Osteoblast (primary cell): ENCODE measurements around the gene SAMD4A. TPM values are rescaled to one million over a fixed set of nuclear protein-coding genes. Genes with fewer than 3 reads are reported as not detected.
A peak's percentile ranks its signal among the peaks of the same experiment; 100 is the strongest.

Experiments
- DNase-seq: peaks from one replicate; pipeline ENCODE4 v3.0.0; 2011; ENCODE audit warnings: low spot score, mixed read lengths; ENCODE audit not compliant: insufficient read length; ENCODE audit errors: missing footprints
- H2AFZ ChIP-seq: 2 replicates; pipeline ENCODE4 v1.6.0; 2011; ENCODE audit warnings: mild to moderate bottlenecking, low read length
- H3K27ac ChIP-seq: 2 replicates; pipeline ENCODE4 v1.5.1; 2011; ENCODE audit warnings: mild to moderate bottlenecking, low read depth, low read length, moderate library complexity
- H3K27me3 ChIP-seq: 2 replicates; pipeline ENCODE4 v1.6.0; 2012; ENCODE audit warnings: mild to moderate bottlenecking, control low read depth, inconsistent platforms, low read length, moderate library complexity; ENCODE audit not compliant: insufficient read depth
- H3K36me3 ChIP-seq: 2 replicates; pipeline ENCODE4 v1.5.1; 2011; ENCODE audit warnings: mild to moderate bottlenecking, low read length, control low read depth, moderate library complexity; ENCODE audit not compliant: insufficient read depth
- H3K4me1 ChIP-seq: 2 replicates; pipeline ENCODE4 v1.5.1; 2011; ENCODE audit warnings: mild to moderate bottlenecking, low read length, control low read depth, moderate library complexity; ENCODE audit not compliant: insufficient read depth
- H3K4me2 ChIP-seq: 2 replicates; pipeline ENCODE4 v1.6.0; 2011; ENCODE audit warnings: mild to moderate bottlenecking, low read length; ENCODE audit not compliant: insufficient read depth
- H3K4me3 ChIP-seq: fragments of 200-600 bp; sonication (generic); 3 replicates; pipeline ENCODE4 v1.5.1; 2012; ENCODE audit warnings: mild to moderate bottlenecking, low read length, inconsistent platforms; ENCODE audit not compliant: insufficient read depth
- H3K79me2 ChIP-seq: 2 replicates; pipeline ENCODE4 v1.6.0; 2012; ENCODE audit warnings: mild to moderate bottlenecking, low read length, control low read depth, inconsistent platforms; ENCODE audit not compliant: insufficient read depth
- H3K9me3 ChIP-seq: 2 replicates; pipeline ENCODE4 v1.5.1; 2011; ENCODE audit warnings: low read depth, low read length, control low read depth
- H4K20me1 ChIP-seq: 2 replicates; pipeline ENCODE4 v1.6.0; 2012; ENCODE audit warnings: mild to moderate bottlenecking, low read length, control low read depth; ENCODE audit not compliant: insufficient read depth
- CTCF ChIP-seq: IDR thresholded peaks from 2 replicates; pipeline ENCODE4 v1.5.1; 2011; ENCODE audit warnings: mild to moderate bottlenecking, low read depth, low read length, moderate library complexity; ENCODE audit errors: extremely low read depth
- total RNA-seq: library from RNA; depleted of rRNA; stranded (reverse); fragments of >200 nt; gene quantifications from 2 replicates; pipeline ENCODE4 v1.2.3, GENCODE V29; 2012

SAMD4A gene
- total RNA-seq, 1 donor, result 26.1 TPM

DNA sequence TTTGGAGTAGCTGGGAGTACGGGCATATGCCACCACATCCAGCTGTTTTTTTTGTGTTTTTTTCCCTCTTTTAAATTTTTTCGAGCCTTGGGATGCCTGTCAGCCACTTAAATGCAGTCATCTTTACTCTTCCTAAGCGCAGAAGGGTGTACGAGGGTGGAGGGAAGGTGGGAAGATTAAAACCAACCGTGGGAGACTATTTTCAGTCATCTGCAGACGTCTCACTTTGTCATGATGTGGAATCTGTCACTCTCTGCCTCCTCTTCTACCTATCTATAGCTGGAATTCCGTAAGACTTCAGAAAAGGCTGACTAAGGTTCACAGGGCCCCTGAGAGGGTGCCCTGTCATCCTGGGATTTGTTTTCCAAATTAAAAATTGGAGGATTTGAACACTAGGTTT lies 105.3 kb downstream of the SAMD4A start:
- no peak overlapping the region for H3K4me2 ChIP-seq
- no peaks in the 10 kb centered on the region for H3K9me3 ChIP-seq
- peaks cover 40% of the 10 kb centered on the region for H3K79me2 ChIP-seq
- H3K27me3 ChIP-seq, result no peaks in the 10 kb centered on the region
- no peak overlapping the region for H3K4me3 ChIP-seq
- H3K36me3 ChIP-seq, result no peaks in the 10 kb centered on the region
- H3K4me1 ChIP-seq, result peaks cover 36% of the 10 kb centered on the region
- H4K20me1 ChIP-seq, result peaks cover 17% of the 10 kb centered on the region
- no peak overlapping the region for H3K27ac ChIP-seq
- no peak overlapping the region for H2AFZ ChIP-seq
- no peak for TF ChIP-seq CTCF
- DNase-seq, result no peak

DNA sequence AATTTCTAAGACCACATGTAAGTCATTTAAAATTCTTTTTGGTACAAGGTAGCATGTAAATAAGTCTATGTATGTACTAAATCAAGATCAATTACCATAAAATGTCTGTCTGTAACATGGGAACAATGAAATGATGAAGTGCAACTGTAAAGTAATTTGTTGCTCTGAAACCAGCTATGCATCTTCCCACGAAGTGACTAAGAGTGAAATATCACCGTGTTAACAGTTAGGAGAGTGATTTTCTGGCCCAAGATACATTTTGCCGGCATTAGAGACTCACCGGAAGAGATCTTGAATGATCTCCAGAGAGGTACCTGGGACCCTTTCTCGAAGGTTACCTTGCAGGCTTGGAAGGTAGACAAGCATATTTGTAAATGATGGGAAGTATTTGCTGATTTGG lies 105.8 kb downstream of the SAMD4A start:
- no peak for DNase-seq

GRCh38 chr14:54673193-54674045 lies 106.5 kb downstream of the SAMD4A start:
- Histone ChIP-seq H3K27me3 (no peaks in the 10 kb centered on the region), H3K4me1 (peaks cover 44% of the 10 kb centered on the region), H3K36me3 (no peaks in the 10 kb centered on the region), H4K20me1 (peaks cover 14% of the 10 kb centered on the region), H3K79me2 (peaks cover 37% of the 10 kb centered on the region), H3K4me2 (peak overlapping the region; percentile 24), H3K4me3 (no peak overlapping the region), H2AFZ (no peak overlapping the region), H3K9me3 (no peaks in the 10 kb centered on the region), H3K27ac (peak overlapping the region; percentile 29)
- no peak for TF ChIP-seq CTCF
- DNase-seq, result no peak

More for the DNA sequence above, 105.8 kb downstream of the SAMD4A start:
- Histone ChIP-seq H3K4me1 (peaks cover 39% of the 10 kb centered on the region), H2AFZ (no peak overlapping the region), H3K9me3 (no peaks in the 10 kb centered on the region), H4K20me1 (peaks cover 14% of the 10 kb centered on the region), H3K79me2 (peaks cover 34% of the 10 kb centered on the region), H3K27ac (no peak overlapping the region), H3K4me3 (no peak overlapping the region), H3K27me3 (no peaks in the 10 kb centered on the region), H3K4me2 (no peak overlapping the region), H3K36me3 (no peaks in the 10 kb centered on the region)
- no peak for TF ChIP-seq CTCF

- peaks cover 11% of the 10 kb centered on the region for H4K20me1 ChIP-seq
- DNase-seq, result no peak
- H3K36me3 ChIP-seq, result no peaks in the 10 kb centered on the region
- H3K79me2 ChIP-seq, result peaks cover 43% of the 10 kb centered on the region
- no peaks in the 10 kb centered on the region for H3K27me3 ChIP-seq
- TF ChIP-seq CTCF, result no peak
- H3K4me3 ChIP-seq, result no peak overlapping the region
- peaks cover 44% of the 10 kb centered on the region for H3K4me1 ChIP-seq
- no peak overlapping the region for H2AFZ ChIP-seq
- H3K9me3 ChIP-seq, result no peaks in the 10 kb centered on the region
- H3K4me2 ChIP-seq, result peak overlapping the region; percentile 24
- H3K27ac ChIP-seq, result peak overlapping the region; percentile 29
Measured at GRCh38 chr14:54674046-54674741, 107.3 kb downstream of the SAMD4A start.
